HL-60/S4 (cell line): ENCODE measurements around the gene METTL1.
"Not testable (repeated sequence)": the region's sequence is repeated elsewhere in the genome, so short reads cannot be mapped to it uniquely, and the experiment has no call there.

Experiments
- in situ Hi-C: fragments of 300-500 bp; cut with MboI; formaldehyde crosslinking; loops from 2 replicates; pipeline ENCODE4 v1.14.3; 2022; ENCODE audit warnings: low sequenced_read_pairs

The METTL1 gene

DNA sequence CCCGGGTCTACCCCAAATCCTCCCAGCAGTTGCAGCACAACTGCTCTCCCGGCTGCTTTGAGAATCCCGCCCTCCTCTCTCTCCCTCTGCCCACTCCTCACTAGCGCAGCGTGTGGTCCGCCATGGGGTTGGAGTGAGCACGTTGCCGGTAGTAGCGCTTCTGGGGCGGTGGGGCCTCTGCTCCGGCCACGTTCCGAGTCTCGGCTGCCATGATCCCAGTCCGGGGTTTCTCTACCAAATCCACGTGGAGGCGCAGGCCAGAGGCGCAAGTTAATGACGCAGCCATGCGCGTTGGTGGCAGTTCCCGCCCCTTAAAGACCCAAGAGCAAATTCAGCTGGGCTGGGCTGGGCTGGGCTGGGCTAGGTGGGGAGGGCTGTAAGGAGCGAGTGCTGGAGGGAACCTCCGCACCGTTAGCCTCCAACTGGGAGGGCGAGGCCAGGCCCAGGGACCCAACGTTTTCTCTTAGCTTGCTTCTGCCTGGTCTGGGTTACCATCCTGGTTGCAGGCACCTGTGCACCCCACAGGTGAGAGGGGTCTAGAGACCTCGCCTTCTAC lies at the start of gene METTL1:
TSS of gene METTL1 (minus strand) at position 233 of the 556 bp plus-strand sequence. CDS start at position 211, 22 bp downstream.
- in situ Hi-C loops, result no loop called here

DNA sequence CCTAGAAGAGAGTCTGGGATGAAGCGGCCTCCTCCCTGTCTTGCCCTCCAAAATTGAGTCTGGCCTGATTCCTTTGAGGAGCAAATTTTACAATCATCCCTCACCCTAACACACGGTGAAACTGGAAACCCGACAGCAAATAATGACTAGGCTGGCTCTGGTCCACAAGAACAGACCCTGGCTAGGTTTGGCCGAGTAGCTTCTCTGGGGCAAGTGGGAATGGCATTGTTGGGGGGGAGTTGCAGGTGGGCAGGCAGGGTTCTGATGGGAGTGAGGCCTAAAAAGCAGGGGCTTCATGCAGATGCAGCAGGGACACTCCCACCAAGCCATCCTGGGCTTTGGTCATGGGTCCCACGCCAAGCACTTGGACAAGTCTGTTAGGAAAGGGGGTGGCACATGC lies 49.1 kb upstream of the METTL1 start:
- in situ Hi-C loops, result not testable (repeated sequence)

DNA sequence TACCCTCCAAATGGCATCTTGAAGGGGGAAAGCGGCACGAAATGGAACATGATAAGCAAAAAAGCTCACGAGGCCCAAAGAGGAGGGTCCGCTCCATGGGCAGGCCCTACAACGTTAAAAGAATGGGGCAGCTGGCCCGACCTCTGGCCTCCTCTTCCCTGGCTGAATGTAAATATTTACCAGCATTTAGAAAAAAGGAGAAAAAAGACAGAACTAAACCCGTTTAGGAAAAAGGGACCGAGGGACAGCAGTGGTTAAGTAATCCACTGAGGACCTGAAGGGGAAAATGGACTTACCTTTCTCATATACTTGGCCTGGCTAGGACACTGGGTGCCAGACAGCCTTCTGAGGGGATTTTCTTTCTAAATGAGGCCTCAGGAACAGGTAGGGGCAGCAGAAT lies 48.2 kb upstream of the METTL1 start:
- in situ Hi-C loops, result not testable (repeated sequence)

DNA sequence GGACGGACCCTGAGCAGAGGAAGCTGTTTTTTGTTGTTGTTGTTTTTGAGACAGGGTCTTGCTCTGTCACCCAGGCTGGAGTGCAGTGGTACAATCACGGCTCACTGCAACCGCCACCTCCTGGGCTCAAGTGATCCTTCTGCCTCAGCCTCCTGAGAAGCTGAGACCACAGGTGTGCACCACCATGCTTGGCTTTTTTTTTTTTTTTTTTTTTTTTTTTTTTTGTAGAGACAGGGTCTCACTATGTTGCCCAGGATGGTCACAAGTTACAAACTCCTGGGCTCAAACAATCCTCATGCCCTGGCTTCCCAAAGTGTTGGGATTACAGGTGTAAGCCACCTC lies 46.1 kb upstream of the METTL1 start:
- in situ Hi-C loops, result not testable (repeated sequence)

DNA sequence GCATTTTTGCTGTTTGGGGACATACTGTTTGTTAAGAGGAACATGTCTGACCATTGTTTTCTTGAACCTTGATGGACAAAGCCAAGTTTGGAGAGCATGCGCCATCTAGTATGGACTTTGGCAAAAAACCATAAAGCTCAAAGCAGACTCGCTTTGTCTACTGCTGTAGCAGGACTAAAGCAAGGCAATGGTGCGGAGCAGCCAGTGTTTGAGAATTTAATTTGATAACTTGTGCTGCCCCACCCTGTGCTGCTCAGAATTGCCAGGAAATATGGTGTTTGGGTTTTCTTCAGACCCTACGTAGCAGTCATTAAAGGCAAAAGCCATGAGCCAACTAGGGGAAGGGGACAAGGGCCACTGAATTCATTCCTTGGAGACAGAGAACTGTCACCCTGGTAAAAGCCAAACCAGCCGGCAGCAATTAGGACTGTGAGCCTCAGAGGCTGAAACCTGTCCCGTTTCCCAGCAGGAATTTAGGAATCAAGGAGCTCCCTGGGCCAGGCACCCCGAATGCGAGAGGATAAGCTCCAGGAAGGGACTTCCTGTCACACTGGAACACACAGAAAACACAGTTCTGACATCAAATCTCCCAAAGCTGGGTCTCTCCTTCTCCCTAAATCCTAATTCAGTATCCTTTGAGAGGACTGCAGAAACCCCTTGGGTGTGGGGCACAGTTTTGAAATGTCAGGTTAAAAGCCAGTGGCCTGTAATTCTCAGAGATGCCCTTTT lies 45.5 kb upstream of the METTL1 start:
- in situ Hi-C loops, result no loop called here

DNA sequence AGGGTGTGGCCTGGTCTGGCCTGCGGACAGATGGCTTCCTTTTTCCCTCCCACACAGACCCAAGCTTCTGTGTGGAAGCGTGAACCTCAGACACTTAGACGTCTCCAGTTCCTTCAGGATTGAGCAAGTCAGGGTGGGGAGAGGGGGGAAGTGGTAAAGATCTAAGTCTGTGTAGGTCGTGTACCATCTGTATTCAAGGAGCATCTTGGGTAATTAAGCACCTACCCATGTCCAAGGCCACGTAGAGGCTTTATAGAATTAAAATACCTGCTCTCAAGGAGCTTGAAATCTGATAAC lies 44.9 kb upstream of the METTL1 start:
- in situ Hi-C loops, result no loop called here

DNA sequence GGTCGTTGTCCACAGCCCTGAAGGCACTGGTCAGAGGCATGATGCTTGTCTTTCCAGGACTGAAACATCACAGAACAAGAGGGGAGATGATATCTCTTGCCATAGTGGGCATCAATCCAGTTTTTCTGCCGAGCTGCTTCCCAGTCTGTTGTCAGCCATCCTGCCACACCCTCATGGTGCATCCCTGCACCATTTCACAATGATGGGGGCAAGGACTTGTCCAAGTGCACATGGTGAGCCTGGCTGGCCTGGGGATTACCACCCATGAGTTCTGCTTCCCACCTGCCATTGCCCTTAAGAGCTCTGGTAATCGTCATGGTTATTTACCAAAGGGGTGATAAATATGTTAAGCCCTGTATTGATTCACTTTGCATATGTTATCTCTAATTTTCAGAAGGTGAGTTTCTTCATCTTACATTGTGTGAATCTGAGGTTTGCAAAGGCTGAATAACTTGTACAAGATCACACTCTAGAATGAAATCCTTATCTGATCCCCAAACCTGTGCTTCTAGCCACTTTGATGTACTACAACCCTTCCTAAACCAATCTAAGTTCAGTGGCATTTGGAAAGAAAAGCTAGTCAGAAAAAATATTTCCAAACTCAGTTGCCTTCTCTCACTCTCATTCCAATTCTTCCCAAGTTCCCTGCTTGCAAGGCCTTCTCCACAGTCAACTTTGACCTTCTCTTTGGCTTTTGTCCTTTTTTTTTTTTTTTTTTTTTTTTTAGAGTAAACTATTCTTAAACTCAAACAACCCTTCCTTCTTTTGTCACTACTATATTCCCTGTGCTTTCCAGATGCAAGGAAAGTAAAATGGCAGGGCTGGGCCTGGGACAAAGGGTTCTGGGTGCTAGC lies 44.3 kb upstream of the METTL1 start:
- in situ Hi-C loops, result no loop called here

DNA sequence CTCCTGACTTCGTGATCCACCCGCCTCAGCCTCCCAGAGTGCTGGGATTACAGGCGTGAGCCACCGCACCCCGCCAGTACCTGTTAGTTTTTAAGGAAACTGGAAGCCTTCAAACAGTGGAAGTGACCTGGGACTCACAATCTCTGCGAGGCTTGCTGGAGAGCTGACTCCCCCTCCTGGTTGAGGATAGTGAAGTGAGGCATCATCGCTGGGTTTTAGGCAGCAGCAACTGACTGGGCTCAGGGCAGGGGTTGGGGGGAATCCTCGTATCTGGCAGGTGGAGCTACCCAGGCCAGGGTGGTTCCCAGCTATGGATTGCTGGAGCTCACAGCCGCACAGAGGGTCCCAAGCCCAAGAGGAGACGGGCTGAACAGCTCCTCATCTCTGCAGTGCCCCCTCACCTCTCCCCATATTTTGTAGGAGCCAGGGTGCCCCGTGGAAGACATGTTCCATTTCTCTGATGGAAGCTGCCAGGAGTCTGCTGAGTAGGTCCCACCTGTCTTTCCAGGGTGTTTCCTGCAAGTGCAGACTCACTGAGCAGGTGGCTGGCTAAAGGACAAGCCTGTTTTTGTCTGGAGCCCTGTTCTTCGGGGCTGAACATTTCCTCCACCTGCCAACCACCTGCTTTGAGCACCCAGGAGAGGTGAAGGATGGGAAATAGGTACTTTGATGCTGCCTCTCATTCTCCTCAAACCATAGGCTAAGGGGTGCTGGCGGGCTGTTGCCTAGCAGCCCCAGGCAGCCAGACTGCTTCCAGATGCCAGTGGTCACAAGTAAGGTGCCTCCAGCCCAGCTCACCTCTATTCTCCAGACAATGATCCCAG lies 43.5 kb upstream of the METTL1 start:
- in situ Hi-C loops, result no loop called here

DNA sequence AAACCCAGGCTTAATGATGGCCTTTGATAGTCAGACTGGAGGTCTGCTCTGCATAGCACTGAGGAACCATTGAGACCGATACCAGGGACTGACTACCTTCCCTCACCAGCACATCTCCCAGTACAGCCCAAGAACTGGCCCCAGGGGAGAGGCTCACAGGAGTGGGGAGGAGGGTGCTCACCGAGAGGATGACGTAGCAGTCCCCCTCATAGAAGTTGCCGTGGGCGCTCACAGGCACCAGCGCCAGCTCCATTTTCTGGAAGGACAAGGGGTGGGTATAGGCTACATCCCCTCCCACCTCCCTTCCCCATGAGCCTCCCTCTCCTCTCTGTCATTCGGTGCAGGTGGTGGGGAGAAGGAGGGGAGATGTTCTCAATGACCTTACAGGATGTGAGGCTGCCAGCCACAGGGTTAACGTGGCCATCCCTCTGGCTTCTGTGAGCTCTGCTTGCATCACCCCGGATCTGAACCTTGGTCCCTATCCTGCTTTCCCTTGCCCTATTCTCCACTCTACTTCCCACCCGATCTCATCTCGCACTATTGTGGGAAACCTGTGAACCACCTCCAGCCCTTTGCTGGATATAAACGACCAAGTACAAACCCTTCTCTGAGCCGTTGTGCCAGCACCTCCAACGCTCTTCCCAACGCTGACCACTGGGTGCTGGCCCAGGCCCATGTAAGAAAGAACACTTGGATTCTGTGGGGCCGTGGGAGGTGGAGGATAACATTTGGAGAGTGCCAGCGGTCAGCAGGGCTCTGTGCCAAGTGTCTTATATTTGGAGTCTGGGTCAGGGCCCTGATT lies 42.3 kb upstream of the METTL1 start:
- in situ Hi-C loops, result no loop called here

DNA sequence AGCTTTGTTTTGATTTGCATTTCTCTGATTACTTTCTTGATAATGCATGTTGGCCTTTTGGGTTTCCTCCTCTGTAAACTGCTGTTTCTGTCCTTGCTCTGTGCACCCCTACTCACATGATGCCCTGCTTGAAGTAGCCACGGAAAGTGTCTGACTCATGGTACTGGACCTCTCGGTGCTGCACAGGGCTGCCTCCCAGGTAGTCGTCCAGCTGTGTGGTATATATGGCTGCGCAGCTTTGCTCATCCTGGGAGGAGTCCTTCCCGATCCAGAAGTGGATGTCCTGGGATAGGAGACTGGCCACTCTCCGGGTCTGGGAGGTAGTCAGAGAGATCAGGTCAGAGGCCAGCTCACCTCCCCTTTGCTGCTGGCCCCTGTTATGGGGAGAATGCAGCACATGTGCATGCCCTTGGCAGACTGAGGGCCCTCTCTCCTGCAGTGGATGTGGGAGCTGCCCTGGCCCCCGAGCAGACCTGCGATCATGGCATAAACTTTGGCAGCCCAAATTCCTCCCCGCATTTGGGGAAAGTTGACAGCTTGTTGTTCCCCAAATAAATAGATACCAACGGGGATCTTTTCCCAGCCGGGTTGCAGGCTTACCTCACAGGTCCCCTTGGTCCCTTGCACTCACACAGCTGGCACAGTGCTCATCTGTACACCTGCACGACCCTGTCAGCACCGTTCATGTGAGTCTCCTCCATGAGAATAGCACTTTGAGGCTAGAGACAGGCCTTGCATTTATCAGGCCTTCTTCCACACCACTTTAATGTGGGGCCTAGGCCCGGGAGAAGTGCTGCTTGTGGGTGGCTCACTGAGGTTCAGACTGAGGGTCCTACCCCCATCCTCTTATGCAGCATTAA lies 41.4 kb upstream of the METTL1 start:
- in situ Hi-C loops, result no loop called here

DNA sequence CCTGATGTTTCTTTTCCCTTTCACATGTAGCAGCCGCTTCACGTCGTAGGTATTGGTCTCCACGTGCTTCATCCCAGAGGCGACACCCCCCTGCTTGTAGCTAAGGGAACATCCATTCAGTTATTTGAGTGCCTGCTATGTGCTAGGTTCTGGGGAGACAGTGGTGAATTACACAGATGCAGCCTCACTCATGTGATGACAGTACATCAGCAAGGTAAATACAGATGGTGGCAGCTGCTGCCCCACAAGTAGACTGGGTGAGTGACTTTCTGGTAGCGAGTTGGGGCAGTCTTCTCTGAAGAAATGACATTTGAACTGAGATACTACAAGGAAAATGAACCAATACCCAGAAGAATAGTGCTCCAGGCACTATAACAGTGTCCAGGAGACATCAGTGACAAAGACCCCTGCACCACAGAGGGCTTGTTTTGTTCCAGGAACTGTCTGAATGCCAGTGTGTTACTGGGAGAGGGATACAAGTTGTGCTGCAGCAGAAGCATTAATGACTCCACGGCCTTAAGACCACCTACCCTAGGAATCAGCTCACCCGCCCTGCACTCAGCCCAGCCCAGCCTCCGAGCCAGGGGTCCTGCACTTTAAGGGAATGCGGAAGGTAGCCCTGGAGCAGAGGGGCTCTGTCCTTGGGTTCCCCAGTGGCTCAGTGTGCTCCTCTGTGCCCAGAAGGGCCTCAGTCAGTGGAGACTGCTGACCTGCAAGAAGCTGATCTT lies 39.3 kb upstream of the METTL1 start:
- in situ Hi-C loops, result no loop called here

DNA sequence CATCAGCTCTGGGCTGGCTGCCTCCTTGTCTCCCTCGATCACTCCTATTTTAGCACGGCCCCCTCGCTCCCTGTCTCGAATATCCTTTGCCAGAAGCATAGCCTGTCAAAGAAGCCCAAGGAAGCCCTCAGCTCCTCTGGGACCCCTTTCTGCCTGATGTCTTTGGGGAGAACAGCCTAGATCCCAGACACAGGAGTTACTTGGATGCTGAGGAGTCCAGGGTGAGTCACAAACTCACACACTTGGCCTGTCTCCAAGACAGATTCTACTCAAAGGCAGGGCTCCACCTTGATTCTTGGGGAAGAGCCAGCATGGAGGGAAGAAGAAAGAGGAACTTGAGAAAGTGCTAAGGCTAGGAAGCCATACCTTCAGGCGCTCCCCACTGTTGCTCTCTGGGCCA lies 38.5 kb upstream of the METTL1 start:
- in situ Hi-C loops, result no loop called here

DNA sequence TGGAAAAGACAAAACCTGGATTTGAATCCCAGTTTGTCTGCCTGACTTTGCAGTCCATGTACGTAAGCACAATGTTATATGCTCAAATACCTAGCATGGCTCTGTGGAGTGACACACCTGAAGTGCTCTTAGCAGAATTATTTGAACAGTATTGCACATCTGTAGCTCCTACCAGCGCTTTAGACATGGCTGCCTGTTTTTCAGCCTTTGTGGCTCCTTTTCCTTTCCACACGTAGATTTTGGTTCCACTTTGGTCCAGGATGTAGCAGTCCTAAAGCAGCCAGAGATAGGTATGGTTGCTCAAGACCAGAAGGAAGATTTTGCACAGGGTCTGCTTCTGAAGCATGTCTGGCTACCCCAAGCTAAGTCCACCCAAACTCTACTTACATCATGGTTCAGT lies 37.5 kb upstream of the METTL1 start:
- in situ Hi-C loops, result no loop called here

DNA sequence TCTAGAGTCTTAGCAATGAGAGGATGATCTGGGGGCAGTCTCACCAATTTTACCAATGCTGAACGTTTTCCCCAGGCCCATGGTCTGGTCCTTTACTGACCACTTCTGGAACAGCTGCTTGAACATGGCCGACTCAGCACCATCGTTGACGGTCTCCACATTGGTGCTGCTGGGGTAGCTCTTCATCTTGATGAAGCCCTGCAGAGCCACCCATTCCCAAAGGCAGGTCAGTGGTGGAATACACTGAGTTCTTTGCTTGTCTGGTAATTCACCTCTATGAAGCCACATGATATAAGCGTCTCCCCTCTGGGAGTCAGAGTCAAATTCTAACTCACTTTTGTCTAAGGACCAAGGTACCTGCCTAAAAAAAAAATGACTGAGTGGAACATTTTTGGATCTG lies 36.4 kb upstream of the METTL1 start:
- in situ Hi-C loops, result no loop called here

DNA sequence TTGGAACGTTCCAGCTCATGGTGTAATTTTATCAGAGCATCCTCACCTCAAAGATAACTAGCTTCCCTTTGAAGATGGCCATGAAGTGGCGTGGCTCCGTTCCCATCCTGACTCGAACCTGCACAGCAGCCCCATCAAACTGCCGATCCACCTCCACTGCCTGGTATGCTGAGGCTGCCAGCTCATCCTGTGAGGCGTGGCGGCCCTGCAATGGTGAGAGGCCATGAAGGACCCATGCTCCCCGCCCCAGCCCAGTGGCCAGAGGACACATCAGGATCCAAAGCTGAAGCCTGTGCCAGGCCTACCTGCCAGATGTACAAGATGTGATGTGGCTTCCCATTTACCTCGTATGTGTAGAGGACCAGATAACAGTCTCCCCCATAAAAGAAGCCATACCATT lies 35.4 kb upstream of the METTL1 start:
- in situ Hi-C loops, result no loop called here

DNA sequence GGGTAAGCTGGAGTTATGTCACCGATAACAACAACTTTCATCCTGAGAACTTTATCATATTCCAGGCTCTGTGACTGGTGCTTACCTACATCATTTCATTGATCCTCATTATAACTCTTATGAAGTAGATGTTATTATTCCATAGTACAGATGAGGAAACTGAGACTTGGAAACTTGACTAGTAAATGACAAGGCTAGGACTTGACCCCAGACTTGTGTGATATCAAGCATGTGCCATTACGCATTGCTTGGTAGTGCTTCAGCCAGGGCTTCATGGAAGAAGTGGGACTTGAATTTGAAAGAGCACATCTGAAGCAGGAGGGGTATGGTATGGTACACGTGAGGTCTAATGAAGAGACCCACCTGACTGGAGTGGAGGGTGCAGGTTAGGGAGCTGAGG lies 34.8 kb upstream of the METTL1 start:
- in situ Hi-C loops, result no loop called here

DNA sequence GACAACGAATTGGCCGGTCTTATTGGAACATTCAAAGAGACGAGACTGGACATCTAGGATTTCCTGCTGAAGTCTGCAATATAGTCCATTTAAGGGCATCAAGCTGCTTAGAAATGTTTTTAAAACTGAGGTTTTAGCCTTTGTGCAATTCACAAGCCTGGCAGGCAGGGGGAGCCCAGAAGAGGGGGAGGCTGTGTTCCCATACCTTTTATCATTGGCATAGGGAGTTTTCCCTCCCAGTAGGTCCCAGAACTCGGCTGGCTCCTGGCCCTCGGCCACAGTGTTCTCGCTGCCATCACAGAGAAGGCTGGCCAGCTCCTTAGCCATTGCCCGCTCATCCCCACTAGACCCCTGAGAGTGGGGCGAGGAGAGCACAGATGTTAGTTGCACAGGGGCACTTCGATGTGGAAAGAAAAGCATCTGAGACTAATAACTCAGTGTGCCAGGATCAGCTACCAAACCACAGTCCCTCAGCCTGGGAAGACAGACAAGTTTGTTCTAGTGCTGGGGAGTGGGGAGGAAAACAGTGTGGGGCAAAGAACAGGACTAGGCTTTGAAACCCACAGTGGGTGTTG lies 31.5 kb upstream of the METTL1 start:
- in situ Hi-C loops, result no loop called here

DNA sequence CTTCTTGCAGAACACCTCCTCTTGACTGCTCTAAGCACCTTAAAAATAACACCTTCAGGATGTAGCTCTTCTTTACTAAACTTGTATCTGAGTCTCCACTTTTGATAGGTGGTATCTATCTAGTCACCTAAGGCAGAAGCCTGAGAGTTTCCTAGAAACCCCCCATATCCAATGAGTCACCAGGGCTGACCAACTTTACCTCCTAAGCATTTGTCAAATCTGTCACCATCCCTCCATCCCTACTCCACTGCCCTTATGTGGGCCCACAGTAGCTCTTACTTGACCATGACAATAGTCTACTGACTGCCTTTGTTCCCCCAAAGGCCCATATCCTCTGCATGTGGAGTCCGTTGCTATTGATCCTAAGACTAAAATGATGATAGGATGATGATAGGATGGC lies 30.7 kb upstream of the METTL1 start:
- in situ Hi-C loops, result no loop called here

DNA sequence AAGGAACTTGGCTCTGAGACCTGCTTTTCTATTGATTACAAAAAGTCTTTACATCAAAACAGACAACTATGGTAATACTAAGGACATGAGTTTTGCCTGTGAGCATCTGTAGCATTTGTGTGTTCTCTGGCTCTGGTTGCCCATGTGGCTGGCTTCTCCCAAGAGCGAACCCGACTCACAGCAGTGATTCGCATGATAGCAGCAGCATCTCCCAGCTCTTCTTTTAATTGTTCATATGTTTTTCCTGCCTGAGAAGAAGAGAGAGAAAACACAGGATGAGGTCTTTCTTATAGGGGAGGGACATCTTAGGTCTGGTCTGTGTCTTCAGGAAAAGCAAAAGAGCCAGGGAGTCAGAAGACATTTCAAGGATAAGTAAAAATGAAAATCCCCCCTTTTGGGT lies 29.1 kb upstream of the METTL1 start:
- in situ Hi-C loops, result no loop called here
